ENCODE data around the gene SH3D19. TPM values are rescaled to one million over a fixed set of nuclear protein-coding genes. Genes with fewer than 3 reads are reported as not detected.
"Not testable (repeated sequence)": the region's sequence is repeated elsewhere in the genome, so short reads cannot be mapped to it uniquely, and the experiment has no call there.

Gene SH3D19
- total RNA-seq, 2 experiments from 2014 or later = not detected

GRCh38 chr4:151247395-151247794 is 78.0 kb downstream of the SH3D19 start:
- ChIA-PET CTCF (interaction anchor here (0.8 to 2.8 kb wide), 3 partner anchors 8 to 130 kb away, joined by 3 to 6 read pairs (median 4); no protein-coding TSS in a partner anchor), POLR2A (no interaction called here)
- peaks cover 6% of the 10 kb centered on the region for H3K27me3 Mint-ChIP-seq
- H3K4me3 Mint-ChIP-seq = no peak overlapping the region
- ATAC-seq (no peak), DNase-seq (no peak)
- H3K27ac Mint-ChIP-seq = no peak overlapping the region
- H3K36me3 Mint-ChIP-seq (ENCODE audit: low read depth) = no peaks in the 10 kb centered on the region
- no peaks in the 10 kb centered on the region for H3K9me3 Mint-ChIP-seq (ENCODE audit: low read depth)
- no peaks in the 10 kb centered on the region for H3K4me1 Mint-ChIP-seq
- intact Hi-C loops (cut with DNase I, micrococcal nuclease) = no loop called here

GRCh38 chr4:151246742-151247141 is 78.7 kb downstream of the SH3D19 start:
- POLR2A ChIA-PET = no interaction called here
- intact Hi-C loops (cut with DNase I, micrococcal nuclease) = no loop called here
- DNase-seq = no peak

GRCh38 chr4:151242305-151242704 is 83.1 kb downstream of the SH3D19 start:
- CTCF ChIA-PET = no interaction called here
- H3K9me3 Mint-ChIP-seq (ENCODE audit: low read depth) = no peaks in the 10 kb centered on the region
- H3K27ac Mint-ChIP-seq = no peak overlapping the region
- H3K4me1 Mint-ChIP-seq = no peaks in the 10 kb centered on the region
- intact Hi-C loops (cut with DNase I, micrococcal nuclease) = no loop called here
- no peak overlapping the region for H3K4me3 Mint-ChIP-seq
- H3K27me3 Mint-ChIP-seq = peaks cover 10% of the 10 kb centered on the region
- no peaks in the 10 kb centered on the region for H3K36me3 Mint-ChIP-seq (ENCODE audit: low read depth)
- ATAC-seq = no peak
- POLR2A ChIA-PET = no interaction called here
- DNase-seq = no peak

More at GRCh38 chr4:151246742-151247141, 78.7 kb downstream of the SH3D19 start:
- CTCF ChIA-PET = interaction anchor here (1.0 to 2.8 kb wide), 3 partner anchors 29 to 129 kb away, joined by 4 to 6 read pairs (median 5); no protein-coding TSS in a partner anchor
- no peak overlapping the region for H3K4me3 Mint-ChIP-seq
- H3K9me3 Mint-ChIP-seq (ENCODE audit: low read depth) = no peaks in the 10 kb centered on the region
- H3K4me1 Mint-ChIP-seq = no peaks in the 10 kb centered on the region
- ATAC-seq = no peak
- peaks cover 8% of the 10 kb centered on the region for H3K27me3 Mint-ChIP-seq
- no peaks in the 10 kb centered on the region for H3K36me3 Mint-ChIP-seq (ENCODE audit: low read depth)
- H3K27ac Mint-ChIP-seq = no peak overlapping the region

GRCh38 chr4:151239608-151240007 is 85.8 kb downstream of the SH3D19 start:
- Mint-ChIP-seq H3K36me3 (ENCODE audit: low read depth) (no peaks in the 10 kb centered on the region), H3K27ac (no peak overlapping the region), H3K9me3 (ENCODE audit: low read depth) (no peaks in the 10 kb centered on the region), H3K4me1 (no peaks in the 10 kb centered on the region), H3K27me3 (peaks cover 10% of the 10 kb centered on the region), H3K4me3 (no peak overlapping the region)
- CTCF ChIA-PET = interaction anchor here (1.0 kb wide), 1 partner anchor 8 kb away, joined by 3 read pairs; no protein-coding TSS in a partner anchor
- intact Hi-C loops (cut with DNase I, micrococcal nuclease) = no loop called here
- ATAC-seq = no peak
- POLR2A ChIA-PET = no interaction called here
- DNase-seq = no peak

- no peaks in the 10 kb centered on the region for H3K4me1 Mint-ChIP-seq
- H3K9me3 Mint-ChIP-seq (ENCODE audit: low read depth) = no peaks in the 10 kb centered on the region
- no peaks in the 10 kb centered on the region for H3K36me3 Mint-ChIP-seq (ENCODE audit: low read depth)
- ChIA-PET CTCF (no interaction called here), POLR2A (no interaction called here)
- no peak for ATAC-seq
- DNase-seq = no peak
- peaks cover 11% of the 10 kb centered on the region for H3K27me3 Mint-ChIP-seq
- H3K27ac Mint-ChIP-seq = no peak overlapping the region
- intact Hi-C loops (cut with DNase I, micrococcal nuclease) = no loop called here
- H3K4me3 Mint-ChIP-seq = no peak overlapping the region
Measured at GRCh38 chr4:151238477-151238876, 86.9 kb downstream of the SH3D19 start.

GRCh38 chr4:151236036-151236435 is 89.4 kb downstream of the SH3D19 start:
- Mint-ChIP-seq H3K36me3 (ENCODE audit: low read depth) (no peaks in the 10 kb centered on the region), H3K9me3 (ENCODE audit: low read depth) (no peaks in the 10 kb centered on the region), H3K4me3 (no peak overlapping the region), H3K4me1 (no peaks in the 10 kb centered on the region), H3K27me3 (peaks cover 11% of the 10 kb centered on the region), H3K27ac (no peak overlapping the region)
- CTCF ChIA-PET = interaction anchor here (0.5 to 0.7 kb wide), 2 partner anchors 14 to 90 kb away, joined by 3 read pairs; no protein-coding TSS in a partner anchor
- POLR2A ChIA-PET = interaction anchor here (0.6 to 0.8 kb wide), 2 partner anchors 10 to 40 kb away, joined by 4 to 8 read pairs; no protein-coding TSS in a partner anchor
- DNase-seq (no peak), ATAC-seq (no peak)
- intact Hi-C loops (cut with DNase I, micrococcal nuclease) = no loop called here

GRCh38 chr4:151235373-151235772 is 90.0 kb downstream of the SH3D19 start:
- DNase-seq; H3K4me3 Mint-ChIP-seq; H3K27ac Mint-ChIP-seq; ATAC-seq; H3K36me3 Mint-ChIP-seq (ENCODE audit: low read depth); POLR2A ChIA-PET; H3K4me1 Mint-ChIP-seq; intact Hi-C loops (cut with DNase I, micrococcal nuclease); H3K9me3 Mint-ChIP-seq (ENCODE audit: low read depth): not testable (repeated sequence)
- CTCF ChIA-PET = interaction anchor here (0.7 kb wide), 1 partner anchor 13 kb away, joined by 3 read pairs; no protein-coding TSS in a partner anchor
- H3K27me3 Mint-ChIP-seq = peaks cover 11% of the 10 kb centered on the region

- H3K9me3 Mint-ChIP-seq (ENCODE audit: low read depth) = no peaks in the 10 kb centered on the region
- peaks cover 14% of the 10 kb centered on the region for H3K27me3 Mint-ChIP-seq
- H3K4me1 Mint-ChIP-seq = no peaks in the 10 kb centered on the region
- intact Hi-C loops (cut with DNase I, micrococcal nuclease) = no loop called here
- ChIA-PET POLR2A (no interaction called here), CTCF (no interaction called here)
- H3K36me3 Mint-ChIP-seq (ENCODE audit: low read depth) = no peaks in the 10 kb centered on the region
- H3K4me3 Mint-ChIP-seq = no peak overlapping the region
- no peak overlapping the region for H3K27ac Mint-ChIP-seq
- DNase-seq (no peak), ATAC-seq (no peak)
Measured at GRCh38 chr4:151233600-151233999, 91.8 kb downstream of the SH3D19 start.

- Mint-ChIP-seq H3K4me3 (no peak overlapping the region), H3K27ac (no peak overlapping the region), H3K4me1 (no peaks in the 10 kb centered on the region), H3K27me3 (peaks cover 15% of the 10 kb centered on the region), H3K9me3 (ENCODE audit: low read depth) (no peaks in the 10 kb centered on the region), H3K36me3 (ENCODE audit: low read depth) (no peaks in the 10 kb centered on the region)
- ChIA-PET CTCF (no interaction called here), POLR2A (no interaction called here)
- intact Hi-C loops (cut with DNase I, micrococcal nuclease) = no loop called here
- ATAC-seq (no peak), DNase-seq (no peak)
Measured at GRCh38 chr4:151231915-151232595, 93.3 kb downstream of the SH3D19 start.

GRCh38 chr4:151228189-151229119 is 97.0 kb downstream of the SH3D19 start:
- Mint-ChIP-seq H3K36me3 (ENCODE audit: low read depth) (no peaks in the 10 kb centered on the region), H3K27me3 (peaks cover 23% of the 10 kb centered on the region), H3K4me3 (no peak overlapping the region), H3K9me3 (ENCODE audit: low read depth) (no peaks in the 10 kb centered on the region), H3K27ac (no peak overlapping the region), H3K4me1 (no peaks in the 10 kb centered on the region)
- no peak for DNase-seq
- intact Hi-C loops (cut with DNase I, micrococcal nuclease) = no loop called here
- ChIA-PET POLR2A (interaction anchor here (0.6 kb wide), 2 partner anchors 223 to 875 kb away, joined by 5 to 7 read pairs; no protein-coding TSS in a partner anchor), CTCF (interaction anchor here (0.6 kb wide), 1 partner anchor 376 kb away, joined by 3 read pairs; no protein-coding TSS in a partner anchor)
- no peak for ATAC-seq

GRCh38 chr4:151227731-151228130 is 97.7 kb downstream of the SH3D19 start:
- intact Hi-C loops (cut with DNase I, micrococcal nuclease) = no loop called here
- ChIA-PET POLR2A (interaction anchor here (0.6 kb wide), 1 partner anchor 224 kb away, joined by 7 read pairs; no protein-coding TSS in a partner anchor), CTCF (interaction anchor here (0.6 kb wide), 1 partner anchor 377 kb away, joined by 3 read pairs; no protein-coding TSS in a partner anchor)
- Mint-ChIP-seq H3K4me3 (no peak overlapping the region), H3K9me3 (ENCODE audit: low read depth) (no peaks in the 10 kb centered on the region), H3K27ac (no peak overlapping the region), H3K4me1 (no peaks in the 10 kb centered on the region), H3K36me3 (ENCODE audit: low read depth) (no peaks in the 10 kb centered on the region), H3K27me3 (peaks cover 25% of the 10 kb centered on the region)
- DNase-seq (no peak), ATAC-seq (no peak)

All from activated CD4-positive, alpha-beta T cell treated with anti-CD3 and anti-CD28 coated beads for 36 hours (primary cell).